HepG2 (cell line): ENCODE measurements around the gene PALM. TPM values are rescaled to one million over a fixed set of nuclear protein-coding genes. Genes with fewer than 3 reads are reported as not detected.

Source experiments
- ASH2L ChIP-seq: fragments of 300-600, 200-600 bp; sonication (generic); IDR thresholded peaks from 2 replicates; pipeline ENCODE4 v1.7.0; 2017; ENCODE audit warnings: low read depth, mild to moderate bottlenecking, moderate library complexity, mixed read lengths, low read length; ENCODE audit not compliant: insufficient read length
- CCAR2 ChIP-seq: fragments of 200-400 bp; formaldehyde crosslinking; optimal IDR thresholded peaks from 2 replicates; pipeline ENCODE3; 2018; ENCODE audit warnings: low read depth, mild to moderate bottlenecking, low read length, moderate library complexity
- ESRRA ChIP-seq: sonication (generic); formaldehyde crosslinking; IDR thresholded peaks from 2 replicates; pipeline ENCODE4 v1.5.1; 2020; ENCODE audit warnings: mild to moderate bottlenecking, low read depth, missing genetic modification reagents
- ETV5 ChIP-seq: IDR thresholded peaks from 2 replicates; pipeline ENCODE4 v1.6.1; 2018; ENCODE audit warnings: missing biosample characterization, missing genetic modification reagents, inconsistent platforms, borderline replicate concordance
- NCOR1 ChIP-seq: fragments of 200-600 bp; sonication (generic); IDR thresholded peaks from 2 replicates; pipeline ENCODE4 v1.7.0; 2017; ENCODE audit warnings: antibody characterized with exemption, low read length, borderline replicate concordance
- REPIN1 ChIP-seq: sonication (generic); formaldehyde crosslinking; IDR thresholded peaks from 2 replicates; pipeline ENCODE4 v1.8.0; 2022; ENCODE audit warnings: missing genetic modification reagents, low read depth, mild to moderate bottlenecking, borderline replicate concordance
- SP4 ChIP-seq: sonication (generic); formaldehyde crosslinking; IDR thresholded peaks from 2 replicates; pipeline ENCODE4 v1.8.1; 2023; ENCODE audit warnings: mild to moderate bottlenecking, missing genetic modification reagents
- TRIM24 ChIP-seq: sonication (generic); formaldehyde crosslinking; IDR thresholded peaks from 2 replicates; pipeline ENCODE4 v1.8.0; 2022; ENCODE audit warnings: mild to moderate bottlenecking, missing genetic modification reagents
- ZBTB14 ChIP-seq: sonication (generic); formaldehyde crosslinking; IDR thresholded peaks from 2 replicates; pipeline ENCODE4 v1.4.0; 2020; ENCODE audit warnings: missing genetic modification reagents
- ZFP82 ChIP-seq: sonication (generic); formaldehyde crosslinking; IDR thresholded peaks from 2 replicates; pipeline ENCODE4 v1.5.1; 2020; ENCODE audit warnings: mild to moderate bottlenecking, missing genetic modification reagents, borderline replicate concordance
- ZGPAT ChIP-seq: IDR thresholded peaks from 2 replicates; pipeline ENCODE4 v1.6.1; 2016; ENCODE audit warnings: mild to moderate bottlenecking
- ZMYM4 ChIP-seq: sonication (generic); formaldehyde crosslinking; IDR thresholded peaks from 2 replicates; pipeline ENCODE4 v1.8.1; 2023; ENCODE audit warnings: mild to moderate bottlenecking, missing genetic modification reagents
- ZNF138 ChIP-seq: sonication (generic); formaldehyde crosslinking; IDR thresholded peaks from 2 replicates; pipeline ENCODE4 v1.5.0; 2020; ENCODE audit warnings: mild to moderate bottlenecking, low read depth, missing genetic modification reagents
- ZNF563 ChIP-seq: sonication (generic); formaldehyde crosslinking; IDR thresholded peaks from 2 replicates; pipeline ENCODE4 v1.8.0; 2022; ENCODE audit warnings: mild to moderate bottlenecking, moderate library complexity, missing genetic modification reagents
- ZNF687 ChIP-seq: sonication (generic); formaldehyde crosslinking; IDR thresholded peaks from 2 replicates; pipeline ENCODE4 v1.5.1; 2020; ENCODE audit warnings: mild to moderate bottlenecking, missing genetic modification reagents, moderate library complexity
- ZNF746 ChIP-seq: sonication (generic); formaldehyde crosslinking; IDR thresholded peaks from 2 replicates; pipeline ENCODE4 v1.8.0; 2022; ENCODE audit warnings: mild to moderate bottlenecking, missing genetic modification reagents
- ZNF780A ChIP-seq: sonication (generic); formaldehyde crosslinking; IDR thresholded peaks from 2 replicates; pipeline ENCODE4 v1.8.0; 2022; ENCODE audit warnings: mild to moderate bottlenecking, missing genetic modification reagents, moderate library complexity
- polyA plus RNA-seq, 8 experiments: library from polyadenylated mRNA; depleted of rRNA in 3 of 8; stranded (reverse) in 7 of 8; unstranded in 1 of 8; fragments of >200 nt; fragmentation: Illumina TruSeq in 4 of 8; extraction: Trizol in 4 of 8; gene quantifications; 2 replicates each; pipeline versions ENCODE4 v1.2.1 to v1.2.3, GENCODE V29; 2011 to 2016; ENCODE audit warnings: low read depth in 4 of 8, missing spikeins in 1 of 8, mixed read lengths in 1 of 8; ENCODE audit not compliant: insufficient read depth in 1 of 8
- total RNA-seq, 5 experiments: library from RNA; depleted of rRNA; stranded (reverse); fragments of >200 nt; fragmentation: Illumina TruSeq; extraction: Trizol; gene quantifications; 2 replicates each; pipeline ENCODE4 v1.2.3, GENCODE V29; 2016; ENCODE audit warnings: low read depth in 1 of 5
- TF ChIP-seq, protein P1 (sequence below): sonication (generic); formaldehyde crosslinking; IDR thresholded peaks from 2 replicates; pipeline ENCODE4 v1.5.0; 2020; ENCODE audit warnings: missing genetic modification reagents
- TF ChIP-seq, protein P2 (sequence below), 2 experiments: sonication (generic) in 1 of 2; formaldehyde crosslinking in 1 of 2; IDR thresholded peaks; 2 replicates each; pipeline versions ENCODE4 v1.4.0 to v1.6.1; 2018 to 2020; ENCODE audit warnings: missing genetic modification reagents in 2 of 2, borderline replicate concordance in 1 of 2, low read depth in 1 of 2, mild to moderate bottlenecking in 1 of 2, missing biosample characterization in 1 of 2

Gene PALM
- total and polyA plus RNA-seq, 2 of the 13 experiments (the other 11 are each of a cell fraction or from before 2014, with no cell fraction given), result 4.0 to 9.7 TPM

- TF ChIP-seq ZGPAT (CRISPR knock-in tag) (no peak), ZMYM4 (CRISPR knock-in tag) (no peak), CCAR2 (no peak), ZNF780A (CRISPR knock-in tag) (no peak), ZNF746 (peak; percentile 17; the same call in 1 of the 2 replicates), ZNF687 (CRISPR knock-in tag) (peak; percentile 29), TRIM24 (no peak), ESRRA (CRISPR knock-in tag) (no peak), SP4 (peak; percentile 81), ZNF563 (CRISPR knock-in tag) (peak; percentile 89), NCOR1 (0 out of 2 replicates have a peak, but pooled peaks have one; percentile 37), ZBTB14 (peak; percentile 90), ASH2L (peak; percentile 26), ETV5 (CRISPR knock-in tag) (no peak; the same call in 1 of the 2 replicates), ZNF138 (CRISPR knock-in tag) (no peak), REPIN1 (CRISPR knock-in tag) (no peak), ZFP82 (CRISPR knock-in tag) (no peak; the same call in 1 of the 2 replicates)
- TF ChIP-seq, protein P1, sequence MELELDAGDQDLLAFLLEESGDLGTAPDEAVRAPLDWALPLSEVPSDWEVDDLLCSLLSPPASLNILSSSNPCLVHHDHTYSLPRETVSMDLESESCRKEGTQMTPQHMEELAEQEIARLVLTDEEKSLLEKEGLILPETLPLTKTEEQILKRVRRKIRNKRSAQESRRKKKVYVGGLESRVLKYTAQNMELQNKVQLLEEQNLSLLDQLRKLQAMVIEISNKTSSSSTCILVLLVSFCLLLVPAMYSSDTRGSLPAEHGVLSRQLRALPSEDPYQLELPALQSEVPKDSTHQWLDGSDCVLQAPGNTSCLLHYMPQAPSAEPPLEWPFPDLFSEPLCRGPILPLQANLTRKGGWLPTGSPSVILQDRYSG (CRISPR knock-in tag), result no peak
- TF ChIP-seq, protein P2, sequence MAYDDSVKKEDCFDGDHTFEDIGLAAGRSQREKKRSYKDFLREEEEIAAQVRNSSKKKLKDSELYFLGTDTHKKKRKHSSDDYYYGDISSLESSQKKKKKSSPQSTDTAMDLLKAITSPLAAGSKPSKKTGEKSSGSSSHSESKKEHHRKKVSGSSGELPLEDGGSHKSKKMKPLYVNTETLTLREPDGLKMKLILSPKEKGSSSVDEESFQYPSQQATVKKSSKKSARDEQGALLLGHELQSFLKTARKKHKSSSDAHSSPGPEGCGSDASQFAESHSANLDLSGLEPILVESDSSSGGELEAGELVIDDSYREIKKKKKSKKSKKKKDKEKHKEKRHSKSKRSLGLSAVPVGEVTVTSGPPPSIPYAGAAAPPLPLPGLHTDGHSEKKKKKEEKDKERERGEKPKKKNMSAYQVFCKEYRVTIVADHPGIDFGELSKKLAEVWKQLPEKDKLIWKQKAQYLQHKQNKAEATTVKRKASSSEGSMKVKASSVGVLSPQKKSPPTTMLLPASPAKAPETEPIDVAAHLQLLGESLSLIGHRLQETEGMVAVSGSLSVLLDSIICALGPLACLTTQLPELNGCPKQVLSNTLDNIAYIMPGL (CRISPR knock-in tag; IDR thresholded peaks at IDR 0.05; ENCODE audit: borderline replicate concordance in 1 of 2, low read depth in 1 of 2), result peak in 1 of 2 experiments; percentile 73; a peak in 1 of 4 replicates
These were observed 28.3 kb upstream of the PALM start (continued) for GRCh38 chr19:680287-681028.
